HG03460 (cell line): ENCODE results near the gene UNC13D.
A peak's percentile ranks its signal among the peaks of the same experiment; 100 is the strongest.
"Not testable (repeated sequence)": the region's sequence is repeated elsewhere in the genome, so short reads cannot be mapped to it uniquely, and the experiment has no call there.

ENCODE experiments used
- ATAC-seq: cut with Tn5 transposase; IDR thresholded peaks from one replicate; pipeline ENCODE4 v1.9.1; 2021; ENCODE audit not compliant: unreplicated experiment

Gene UNC13D

DNA sequence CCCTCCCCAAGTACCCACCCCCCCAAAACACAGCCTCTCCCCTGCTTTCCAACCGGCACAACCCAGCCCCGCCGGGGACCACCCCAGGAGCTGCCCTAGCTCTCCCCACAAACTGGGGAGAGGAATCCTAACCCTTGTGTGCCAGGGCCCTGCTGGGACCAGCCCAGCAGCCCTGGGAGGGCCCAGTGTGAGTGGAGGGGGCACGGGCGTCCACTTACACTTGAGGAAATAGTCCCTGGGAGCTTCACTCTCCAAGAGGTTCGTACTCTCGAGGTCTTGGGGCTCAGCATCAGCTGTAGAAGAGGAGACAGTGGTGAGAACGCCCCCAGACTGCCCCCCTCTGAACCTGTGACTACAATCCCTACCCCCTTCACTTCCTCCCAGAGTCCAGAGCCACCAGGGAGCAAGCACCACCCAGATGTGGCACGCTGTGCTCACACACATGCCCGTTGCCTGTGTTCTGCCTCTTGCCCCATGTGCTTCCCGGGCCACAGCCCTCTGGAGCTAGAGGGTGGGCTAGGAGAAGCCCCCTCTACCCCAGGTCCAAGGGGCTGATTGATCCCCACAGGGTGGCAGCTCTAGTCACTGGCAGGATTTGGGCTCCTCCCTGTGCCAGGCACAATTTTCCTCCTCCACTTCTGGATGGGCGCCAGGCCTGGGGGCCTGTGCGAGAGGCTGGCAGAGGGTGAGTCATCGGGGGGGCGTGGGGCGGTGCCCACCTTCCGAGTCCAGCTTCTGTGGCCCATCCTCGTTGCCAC lies 31.2 kb upstream of the UNC13D start:
- no peak for ATAC-seq

DNA sequence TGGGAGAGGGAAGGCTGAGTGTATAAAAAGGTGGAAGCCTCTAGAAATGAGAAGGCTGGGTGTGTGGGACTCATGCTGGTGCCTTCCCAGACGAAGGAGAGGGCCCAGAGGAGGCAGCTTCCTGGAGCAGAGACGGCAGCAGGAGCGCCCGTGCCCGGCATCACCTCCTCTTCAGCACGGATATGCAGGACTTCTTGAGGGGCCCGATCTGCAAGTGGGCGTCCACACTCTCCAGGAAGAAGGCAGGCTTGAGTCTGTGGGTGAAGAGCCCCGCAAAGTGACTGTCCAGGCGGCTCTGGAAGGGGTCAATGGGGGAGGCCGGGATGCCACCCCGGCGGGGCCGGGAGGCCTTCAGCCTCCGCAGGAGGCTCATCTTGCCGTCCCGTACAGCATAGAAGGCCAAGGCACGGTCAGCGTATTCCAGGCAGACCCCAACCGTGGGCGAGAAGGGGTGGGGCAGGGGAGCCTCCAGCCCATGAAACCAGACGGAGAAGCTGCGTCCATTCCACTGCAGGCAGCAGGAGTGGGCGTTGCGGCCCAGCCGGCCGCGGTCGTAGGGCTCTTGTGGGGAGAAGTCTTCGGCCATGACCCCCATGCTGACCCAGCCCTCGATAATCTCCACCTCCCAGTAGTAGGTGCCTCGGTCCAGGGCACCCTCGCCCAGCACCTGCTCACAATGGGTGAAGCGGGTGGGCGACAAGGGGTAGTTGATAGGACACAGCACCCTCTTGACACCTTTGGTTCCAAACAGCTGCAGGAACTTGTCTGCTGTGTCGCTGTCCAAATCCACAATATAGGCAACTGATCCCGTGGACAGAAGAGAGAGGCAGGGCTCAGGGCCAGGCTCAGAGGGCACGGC lies 30.3 kb upstream of the UNC13D start:
- no peak for ATAC-seq

DNA sequence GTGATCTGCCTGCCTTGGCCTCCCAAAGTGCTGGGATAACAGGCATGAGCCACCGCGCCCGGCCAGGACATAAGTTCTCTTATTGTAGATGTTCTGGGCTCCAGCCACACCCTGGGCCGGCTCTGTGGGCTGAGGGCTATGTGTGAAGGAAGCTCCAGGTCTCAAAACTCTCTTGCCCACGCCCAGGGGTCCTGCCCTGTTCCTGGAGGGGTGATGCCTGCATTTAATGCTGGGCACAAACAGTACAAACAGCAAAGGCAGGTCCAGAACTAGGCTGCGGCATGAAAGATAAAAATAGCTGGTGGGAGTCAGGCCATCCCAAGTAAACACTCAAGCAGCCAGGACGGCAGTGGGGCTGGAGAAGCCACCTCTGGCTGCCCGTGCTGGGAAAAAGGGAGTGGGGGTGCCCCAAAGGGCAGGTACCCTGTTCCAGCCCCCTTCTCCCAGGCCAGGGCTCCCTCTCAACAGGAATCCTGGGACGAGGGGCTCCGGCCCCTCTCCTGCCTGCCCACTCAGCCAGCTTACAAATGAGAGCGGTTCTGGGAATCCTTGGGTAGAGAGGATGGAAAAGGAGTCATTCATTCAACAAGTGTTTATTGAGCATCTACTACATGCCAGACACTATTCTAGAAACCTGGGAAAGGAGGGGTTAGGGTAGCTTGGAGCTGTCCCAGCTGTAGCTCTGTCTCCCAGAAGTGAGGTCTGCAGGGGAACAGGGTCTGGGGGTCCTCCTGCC lies 29.6 kb upstream of the UNC13D start:
- no peak for ATAC-seq

DNA sequence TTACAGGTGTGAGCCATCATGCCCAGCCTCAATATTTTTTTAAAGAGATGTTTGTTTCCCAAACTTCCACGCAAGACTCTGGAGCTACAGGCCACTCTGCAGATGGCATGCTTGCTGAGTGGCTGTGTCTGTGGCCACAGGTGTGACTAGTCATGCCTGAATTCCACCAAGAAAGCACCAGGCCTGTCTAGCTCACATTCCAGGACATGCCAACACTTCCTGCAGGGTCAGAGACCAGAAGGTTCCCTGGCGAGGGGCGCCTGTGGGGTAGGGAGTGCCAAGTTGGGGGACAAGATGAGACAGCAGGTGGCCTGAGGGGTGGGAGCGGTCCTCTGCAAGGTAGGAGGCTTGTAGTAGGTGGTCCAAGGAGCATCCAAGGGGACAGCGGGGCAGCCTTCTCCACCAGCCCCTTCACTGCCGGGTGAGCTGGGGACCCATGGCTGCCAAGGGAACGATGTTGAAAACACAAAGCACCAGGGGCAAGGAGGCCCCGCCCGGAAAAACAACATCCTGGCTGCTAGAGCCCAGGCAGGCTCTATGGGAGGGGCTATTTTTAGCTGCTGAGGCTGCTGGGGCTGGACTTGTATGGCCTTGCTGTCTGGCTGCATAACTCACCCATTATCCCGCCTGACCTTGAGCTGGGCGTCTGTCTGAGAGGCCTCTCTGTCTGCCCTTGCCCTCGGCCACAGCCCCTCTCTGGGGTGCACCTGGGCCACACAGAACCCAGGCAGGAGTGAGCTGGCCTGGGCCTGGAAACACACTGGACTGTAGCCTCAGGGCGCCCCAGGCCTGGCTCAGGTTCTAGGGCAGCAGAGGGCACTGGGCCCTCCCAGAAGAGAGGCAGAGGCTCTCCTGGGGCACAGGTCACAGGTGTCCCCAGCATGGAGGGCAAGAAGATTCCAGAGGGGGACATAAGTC lies 28.5 kb upstream of the UNC13D start:
- no peak for ATAC-seq

DNA sequence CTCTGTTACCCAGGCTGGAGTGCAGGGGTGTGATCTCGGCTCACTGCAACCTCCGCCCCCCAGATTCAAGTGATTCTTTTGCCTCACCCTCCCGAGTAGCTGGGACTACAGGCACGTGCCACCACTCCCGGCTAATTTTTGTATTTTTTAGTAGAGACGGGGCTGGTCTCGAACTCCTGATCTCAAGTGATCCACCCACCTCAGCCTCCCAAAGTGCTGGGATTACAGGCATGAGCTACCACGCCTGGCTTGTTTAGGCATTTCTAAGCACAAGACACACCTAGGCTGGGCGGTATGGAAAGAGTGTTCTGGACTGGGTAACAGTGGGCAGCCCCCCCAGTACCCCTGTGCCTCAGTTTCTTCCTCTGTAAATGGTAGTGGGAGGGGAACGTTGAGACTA lies 26.0 kb upstream of the UNC13D start:
- not testable (repeated sequence) for ATAC-seq

DNA sequence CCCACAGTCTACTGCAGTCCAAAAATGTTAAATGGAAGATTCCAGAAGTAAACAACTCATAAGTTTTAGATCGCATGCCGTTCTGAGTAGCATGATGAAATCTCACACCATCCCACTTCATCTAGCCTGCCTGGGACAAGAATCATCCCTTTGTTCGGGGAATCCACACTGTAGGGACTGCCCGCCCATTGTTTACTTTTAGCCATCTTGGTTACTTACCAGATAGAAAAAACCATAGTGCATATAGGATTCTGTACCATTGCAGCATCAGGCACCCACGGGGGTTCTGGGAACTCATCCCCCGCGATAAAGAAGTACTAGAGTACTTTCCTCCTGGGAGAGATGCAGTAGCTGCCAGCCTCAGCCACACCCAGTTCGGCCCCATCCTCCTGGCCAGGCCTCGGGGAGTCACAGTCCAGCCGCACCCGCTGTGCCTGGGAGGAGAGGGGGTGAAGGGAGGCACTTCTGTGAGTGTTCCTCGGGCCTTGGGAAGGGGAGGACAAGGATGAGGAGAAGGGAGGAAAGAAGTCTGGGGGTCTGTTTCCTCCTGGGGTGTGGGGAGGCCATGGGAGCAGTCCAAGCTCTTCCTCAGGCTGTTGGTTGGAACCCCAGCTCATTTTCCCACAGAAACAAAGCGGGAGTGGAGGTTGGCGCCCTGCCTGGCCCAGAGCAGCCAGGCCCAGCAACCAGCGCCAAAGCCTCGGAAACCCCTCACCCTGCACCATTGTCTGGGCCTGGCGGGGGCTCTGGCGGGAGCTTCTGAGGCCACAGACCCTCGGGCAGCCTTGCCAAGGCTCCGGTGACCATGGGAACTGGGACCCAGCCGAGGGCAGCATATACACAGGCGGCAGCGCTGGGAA lies 25.3 kb upstream of the UNC13D start:
- ATAC-seq: no peak

DNA sequence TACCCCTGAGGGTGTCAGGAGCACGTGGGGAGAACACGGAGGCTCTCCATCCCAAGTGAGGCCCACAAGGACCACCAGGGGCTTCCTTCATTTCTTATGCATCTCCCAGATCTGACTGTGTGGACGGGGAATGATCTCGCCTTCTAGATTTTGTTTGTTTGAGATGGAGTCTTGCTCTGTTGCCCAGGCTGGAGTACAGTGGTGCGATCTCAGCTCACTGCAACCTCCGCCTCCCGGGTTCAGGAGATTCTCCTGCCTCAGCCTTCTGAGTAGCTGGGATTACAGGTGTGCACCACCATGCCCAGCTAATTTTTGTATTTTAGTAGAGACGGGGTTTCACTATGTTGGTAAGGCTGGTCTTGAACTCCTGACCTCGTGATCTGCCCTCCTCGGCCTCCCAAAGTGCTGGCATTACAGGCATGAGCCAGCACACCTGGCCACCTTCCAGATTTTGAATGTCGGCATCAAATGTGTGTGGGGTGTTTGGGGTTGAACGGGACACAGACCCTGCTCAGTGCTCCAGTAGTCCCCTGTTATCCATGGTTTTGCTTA lies 24.6 kb upstream of the UNC13D start:
- ATAC-seq: not testable (repeated sequence)

DNA sequence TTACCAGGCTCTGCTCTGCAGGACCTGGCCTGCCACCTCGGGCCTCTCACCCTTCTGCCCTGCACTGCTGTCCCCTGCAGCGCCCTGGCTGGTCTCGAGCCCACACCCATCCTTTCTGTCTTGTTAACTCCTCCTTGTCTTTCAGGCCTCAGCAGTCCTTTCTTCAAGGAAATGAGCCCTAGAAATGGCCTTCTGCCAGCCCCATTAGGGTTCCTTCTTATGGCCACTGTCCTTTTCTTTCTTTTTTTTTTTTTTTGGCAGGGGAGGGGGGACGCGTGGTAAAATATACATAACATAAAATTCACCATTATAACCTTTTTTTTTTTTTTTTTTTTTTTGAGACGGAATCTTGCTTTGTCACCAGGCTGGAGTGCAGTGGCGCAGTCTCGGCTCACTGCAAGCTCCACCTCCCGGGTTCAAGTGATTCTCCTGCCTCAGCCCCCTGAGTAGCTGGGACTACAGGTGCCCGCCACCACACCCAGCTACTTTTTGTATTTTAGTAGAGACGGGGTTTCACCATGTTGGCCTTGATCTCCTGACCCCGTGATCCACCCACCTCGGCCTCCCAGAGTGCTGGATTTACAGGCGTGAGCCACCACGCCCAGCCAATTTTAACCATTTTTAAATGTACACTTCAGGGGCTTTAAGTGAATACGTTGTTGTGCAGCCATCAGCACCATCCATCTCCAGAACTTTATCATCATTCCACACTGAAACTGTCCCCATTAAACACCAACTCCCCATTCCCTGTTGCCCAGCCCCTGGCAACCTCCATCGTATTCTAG lies 21.4 kb upstream of the UNC13D start:
- not testable (repeated sequence) for ATAC-seq

DNA sequence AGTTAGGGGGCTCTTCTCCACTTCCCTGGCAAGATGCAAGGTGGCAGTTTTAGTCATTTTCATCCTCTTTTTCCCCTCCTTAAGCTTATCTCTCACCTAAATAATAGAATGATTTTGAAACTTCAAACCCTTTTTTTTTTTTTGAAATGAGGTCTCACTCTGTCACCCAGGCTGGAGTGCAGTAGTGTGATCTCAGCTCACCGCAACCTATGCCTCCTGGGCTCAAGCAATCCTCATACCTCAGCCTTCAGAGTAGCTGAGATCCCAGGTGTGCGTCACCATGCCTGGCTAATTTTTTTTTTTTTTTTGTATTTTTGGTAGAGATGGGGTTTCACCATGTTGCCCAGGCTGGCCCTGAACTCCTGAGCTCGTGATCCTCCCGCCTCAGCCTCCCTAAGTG lies 20.7 kb upstream of the UNC13D start:
- ATAC-seq: peak; percentile 20

DNA sequence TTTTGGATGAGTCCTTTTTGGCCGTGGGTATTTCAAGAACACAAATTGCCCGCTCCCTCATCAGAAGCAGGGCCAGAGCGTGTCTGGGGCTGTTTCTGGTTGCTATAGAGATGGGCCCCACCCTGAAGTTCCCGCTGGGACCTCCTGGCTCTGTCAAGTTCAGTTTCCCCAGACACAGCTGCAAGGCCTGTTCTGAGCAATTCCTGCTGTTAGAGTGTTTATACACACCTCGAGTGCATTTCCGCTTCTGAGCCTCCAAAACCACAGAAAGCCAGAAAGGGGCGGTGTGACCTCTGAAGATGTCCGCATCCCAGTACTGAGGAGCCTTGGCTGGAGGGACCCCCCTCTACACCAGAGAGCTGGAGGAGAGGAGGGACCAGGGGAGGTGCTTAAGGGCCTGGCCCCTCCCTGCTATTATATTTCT lies 20.3 kb upstream of the UNC13D start:
- peak; percentile 85 for ATAC-seq

DNA sequence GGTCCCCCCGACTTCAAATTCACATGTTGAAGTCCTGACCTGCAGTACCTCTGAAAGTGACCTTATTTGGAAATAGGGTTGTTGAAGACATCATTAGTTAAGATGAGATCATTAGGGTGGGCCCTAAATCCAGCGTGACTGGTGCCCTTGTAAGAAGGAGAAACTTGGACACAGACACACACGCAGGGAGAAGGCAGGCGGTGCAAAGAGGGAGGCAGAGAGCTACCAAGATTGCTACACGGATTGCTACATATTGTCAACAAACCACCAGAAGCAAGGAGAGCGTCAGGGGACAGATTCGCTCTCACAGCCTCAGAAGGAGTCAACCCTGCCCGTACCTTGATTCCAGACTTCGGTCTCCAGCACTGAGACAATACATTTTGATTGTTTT lies 17.7 kb upstream of the UNC13D start:
- no peak for ATAC-seq

DNA sequence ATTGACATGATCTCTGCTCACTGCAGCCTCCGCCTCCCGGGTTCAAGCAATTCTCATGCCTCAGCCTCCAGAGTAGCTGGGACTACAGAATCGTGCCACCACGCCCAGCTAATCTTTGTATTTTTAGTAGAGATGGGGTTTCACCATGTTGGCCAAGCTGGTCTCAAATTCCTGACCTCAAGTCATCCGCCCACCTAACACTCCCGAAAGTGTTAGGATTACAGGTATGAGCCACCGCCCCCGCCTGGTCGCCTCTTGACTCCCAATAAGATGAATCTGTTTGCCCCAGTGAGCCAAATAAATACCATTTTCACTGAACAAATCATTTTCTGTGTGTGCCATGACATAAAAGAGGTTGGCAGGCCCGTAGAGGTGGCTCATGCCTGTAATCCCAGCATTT lies 15.2 kb upstream of the UNC13D start:
- not testable (repeated sequence) for ATAC-seq

DNA sequence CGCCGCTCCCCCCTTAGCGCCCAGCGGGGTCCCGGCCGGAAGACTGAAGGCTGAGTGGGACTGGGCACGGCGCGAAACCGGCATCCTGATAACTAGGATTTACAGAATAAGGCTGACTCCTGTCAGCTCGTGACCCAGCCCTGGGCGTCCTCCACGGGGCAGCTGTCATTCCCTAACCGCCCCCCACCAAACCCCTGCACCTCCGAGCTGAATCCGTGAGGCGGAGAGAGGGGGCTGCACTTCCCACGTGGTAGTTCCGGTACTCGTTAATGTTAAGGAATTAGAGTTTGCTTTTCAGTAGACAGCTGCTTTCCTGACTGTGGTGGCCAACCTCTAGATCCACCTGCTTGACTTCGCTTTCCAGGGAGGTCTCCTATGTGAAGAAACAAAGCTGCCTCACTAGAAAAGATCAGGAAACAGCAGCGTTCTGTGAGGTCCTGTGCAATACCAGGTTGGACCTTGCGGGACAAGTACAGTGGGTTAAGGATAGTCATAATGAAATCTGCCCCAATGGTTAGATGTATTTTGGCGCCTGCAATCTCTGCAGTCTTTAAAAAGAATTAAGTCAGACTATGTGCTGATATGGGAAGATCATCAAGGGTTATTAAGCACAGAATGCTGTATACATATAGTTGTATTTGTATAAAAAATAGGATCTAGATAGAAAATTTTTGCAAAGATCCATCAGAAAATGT lies 12.0 kb upstream of the UNC13D start:
- peak; percentile 35 for ATAC-seq

DNA sequence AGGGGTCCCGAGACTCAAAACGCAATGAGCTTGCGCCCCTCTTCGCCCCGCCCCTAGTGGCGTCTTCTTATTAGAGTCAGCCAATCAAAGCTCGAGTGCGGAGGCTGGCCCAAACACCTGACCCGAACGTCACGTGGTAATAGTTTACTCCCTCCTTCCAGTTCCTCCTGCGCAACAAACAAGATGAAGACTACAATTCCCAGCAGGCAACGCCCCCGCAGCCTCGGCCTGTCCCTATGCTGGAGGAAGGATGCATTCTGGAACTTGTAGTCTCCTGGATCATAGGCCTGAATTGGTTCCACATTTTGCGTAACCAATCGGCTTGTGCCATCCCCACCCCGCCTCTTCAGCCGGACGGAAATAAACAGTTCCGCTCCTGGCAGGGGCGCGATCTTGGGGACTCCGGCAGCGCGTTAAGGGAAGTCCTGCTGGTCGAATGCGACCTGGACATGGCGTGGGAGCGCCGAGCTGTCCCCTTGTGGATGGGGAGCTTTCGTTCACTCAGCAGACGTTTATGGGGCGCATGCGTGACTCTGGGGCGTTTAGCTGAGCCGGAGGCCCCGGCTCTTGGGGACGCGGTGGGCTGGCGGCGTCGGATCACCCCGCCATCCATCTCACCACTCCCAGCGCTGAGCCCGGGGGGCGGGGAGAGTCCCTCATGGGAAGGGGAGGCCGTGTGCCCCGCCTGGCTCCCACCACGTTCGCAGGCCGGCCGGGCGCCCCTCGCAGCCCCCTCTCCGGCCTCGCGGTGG lies 11.3 kb upstream of the UNC13D start, which contains the start of gene WBP2:
TSS of gene WBP2 (minus strand) at position 26 of the 752 bp plus-strand sequence. CDS start 38 bp downstream, outside the sequence.
- ATAC-seq: peak; percentile 84

DNA sequence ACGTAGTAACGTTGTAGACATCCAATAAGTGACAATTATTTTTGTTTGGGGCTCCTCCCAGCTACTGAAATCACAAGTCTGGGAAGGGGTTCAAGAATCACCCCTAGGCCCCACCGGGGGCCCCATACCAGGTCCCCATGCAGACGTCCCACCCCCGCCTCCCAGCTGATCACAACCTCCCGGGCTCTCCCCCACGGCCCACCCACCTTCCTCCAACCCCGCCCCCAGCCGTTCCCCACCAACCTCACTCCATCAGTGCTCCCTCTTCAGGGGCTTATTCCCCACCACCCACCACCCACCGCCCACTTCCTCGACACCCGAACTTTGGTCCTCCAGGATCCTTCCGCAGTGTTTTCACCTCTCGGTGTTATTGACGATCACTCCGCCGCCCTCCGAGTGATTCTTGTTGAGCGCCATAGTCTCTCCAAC lies 10.7 kb upstream of the UNC13D start:
- no peak for ATAC-seq

DNA sequence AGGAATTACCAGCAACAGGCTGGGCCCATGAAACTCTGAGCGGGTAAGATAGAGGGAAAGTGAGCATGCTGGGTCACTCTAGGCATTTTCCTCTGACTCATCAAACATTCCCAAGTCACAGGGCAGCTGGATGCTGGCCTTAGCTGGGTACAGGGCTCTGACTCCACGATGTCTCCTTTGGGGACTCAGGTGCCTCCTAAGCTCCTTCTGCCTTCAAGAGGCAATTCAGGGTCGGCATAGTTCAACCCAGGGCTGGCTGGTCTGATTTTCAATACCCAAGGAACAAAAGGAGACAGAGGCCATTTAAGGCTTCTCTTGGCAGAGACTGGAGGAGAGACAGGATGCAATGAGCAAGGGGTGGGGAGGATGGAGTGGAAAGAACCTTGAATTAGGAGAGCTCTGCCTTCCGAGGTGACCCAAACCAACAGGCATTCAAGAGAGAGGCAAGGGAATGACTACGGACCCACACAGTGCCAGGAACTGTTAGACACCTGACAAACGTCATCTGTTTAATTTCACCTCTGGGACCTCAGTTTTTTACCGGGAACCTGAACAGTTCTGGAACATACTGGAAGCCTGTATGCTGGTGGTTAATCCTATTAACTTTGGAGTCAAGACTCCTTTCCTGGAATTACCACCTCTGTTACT lies 10.0 kb upstream of the UNC13D start:
- ATAC-seq: no peak
